ENCODE results near the gene TADA2B. TPM values are rescaled to one million over a fixed set of nuclear protein-coding genes. Genes with fewer than 3 reads are reported as not detected.

The TADA2B gene
- total and polyA plus RNA-seq, 10 of the 15 experiments (the other 5 are each of a cell fraction or from before 2014, with no cell fraction given) = 0.66 to 12.0 (median 5.6) TPM

DNA sequence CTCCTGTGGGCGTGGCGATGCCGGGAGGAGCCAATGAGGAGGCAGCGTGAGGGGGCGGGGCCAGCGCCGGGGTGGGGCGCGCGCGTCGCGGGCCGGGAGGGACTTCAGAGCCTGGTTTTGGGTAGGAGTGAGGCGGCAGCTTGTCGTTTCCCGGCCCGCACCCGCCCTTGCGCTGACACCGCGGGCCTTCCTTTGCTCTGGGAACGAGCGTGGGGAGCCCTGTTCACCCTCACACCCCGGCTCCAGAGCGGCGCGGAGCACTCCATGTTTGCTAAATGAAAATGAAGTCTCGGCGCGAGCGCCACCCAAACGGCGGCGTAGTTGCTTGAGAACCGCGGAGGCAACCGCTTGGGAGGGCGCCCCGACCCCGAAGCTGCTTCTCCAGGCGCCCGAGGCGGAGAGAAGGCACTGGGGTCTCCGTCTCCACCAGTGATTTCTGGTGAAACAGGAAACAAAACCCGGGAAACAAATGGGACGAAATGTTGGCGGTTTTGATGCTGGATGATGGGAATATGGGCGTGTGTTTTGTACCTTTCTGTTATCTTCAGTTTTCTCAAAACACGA lies 25.2 kb downstream of the TADA2B start (continued):
- TF ChIP-seq, protein P1, sequence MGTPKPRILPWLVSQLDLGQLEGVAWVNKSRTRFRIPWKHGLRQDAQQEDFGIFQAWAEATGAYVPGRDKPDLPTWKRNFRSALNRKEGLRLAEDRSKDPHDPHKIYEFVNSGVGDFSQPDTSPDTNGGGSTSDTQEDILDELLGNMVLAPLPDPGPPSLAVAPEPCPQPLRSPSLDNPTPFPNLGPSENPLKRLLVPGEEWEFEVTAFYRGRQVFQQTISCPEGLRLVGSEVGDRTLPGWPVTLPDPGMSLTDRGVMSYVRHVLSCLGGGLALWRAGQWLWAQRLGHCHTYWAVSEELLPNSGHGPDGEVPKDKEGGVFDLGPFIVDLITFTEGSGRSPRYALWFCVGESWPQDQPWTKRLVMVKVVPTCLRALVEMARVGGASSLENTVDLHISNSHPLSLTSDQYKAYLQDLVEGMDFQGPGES (IDR thresholded peaks at IDR 0.05) = no peak
- no peak for TF ChIP-seq ZNF384 (IDR thresholded peaks at IDR 0.05; ENCODE audit: borderline replicate concordance, low read depth, low read length)
- no peak for TF ChIP-seq NRF1 (conservative IDR thresholded peaks at IDR 0.05; ENCODE audit: low read depth, low read length)
- TF ChIP-seq, protein P2, sequence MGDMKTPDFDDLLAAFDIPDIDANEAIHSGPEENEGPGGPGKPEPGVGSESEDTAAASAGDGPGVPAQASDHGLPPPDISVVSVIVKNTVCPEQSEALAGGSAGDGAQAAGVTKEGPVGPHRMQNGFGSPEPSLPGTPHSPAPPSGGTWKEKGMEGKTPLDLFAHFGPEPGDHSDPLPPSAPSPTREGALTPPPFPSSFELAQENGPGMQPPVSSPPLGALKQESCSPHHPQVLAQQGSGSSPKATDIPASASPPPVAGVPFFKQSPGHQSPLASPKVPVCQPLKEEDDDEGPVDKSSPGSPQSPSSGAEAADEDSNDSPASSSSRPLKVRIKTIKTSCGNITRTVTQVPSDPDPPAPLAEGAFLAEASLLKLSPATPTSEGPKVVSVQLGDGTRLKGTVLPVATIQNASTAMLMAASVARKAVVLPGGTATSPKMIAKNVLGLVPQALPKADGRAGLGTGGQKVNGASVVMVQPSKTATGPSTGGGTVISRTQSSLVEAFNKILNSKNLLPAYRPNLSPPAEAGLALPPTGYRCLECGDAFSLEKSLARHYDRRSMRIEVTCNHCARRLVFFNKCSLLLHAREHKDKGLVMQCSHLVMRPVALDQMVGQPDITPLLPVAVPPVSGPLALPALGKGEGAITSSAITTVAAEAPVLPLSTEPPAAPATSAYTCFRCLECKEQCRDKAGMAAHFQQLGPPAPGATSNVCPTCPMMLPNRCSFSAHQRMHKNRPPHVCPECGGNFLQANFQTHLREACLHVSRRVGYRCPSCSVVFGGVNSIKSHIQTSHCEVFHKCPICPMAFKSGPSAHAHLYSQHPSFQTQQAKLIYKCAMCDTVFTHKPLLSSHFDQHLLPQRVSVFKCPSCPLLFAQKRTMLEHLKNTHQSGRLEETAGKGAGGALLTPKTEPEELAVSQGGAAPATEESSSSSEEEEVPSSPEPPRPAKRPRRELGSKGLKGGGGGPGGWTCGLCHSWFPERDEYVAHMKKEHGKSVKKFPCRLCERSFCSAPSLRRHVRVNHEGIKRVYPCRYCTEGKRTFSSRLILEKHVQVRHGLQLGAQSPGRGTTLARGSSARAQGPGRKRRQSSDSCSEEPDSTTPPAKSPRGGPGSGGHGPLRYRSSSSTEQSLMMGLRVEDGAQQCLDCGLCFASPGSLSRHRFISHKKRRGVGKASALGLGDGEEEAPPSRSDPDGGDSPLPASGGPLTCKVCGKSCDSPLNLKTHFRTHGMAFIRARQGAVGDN (IDR thresholded peaks at IDR 0.05) = no peak
- TF ChIP-seq, protein P3, sequence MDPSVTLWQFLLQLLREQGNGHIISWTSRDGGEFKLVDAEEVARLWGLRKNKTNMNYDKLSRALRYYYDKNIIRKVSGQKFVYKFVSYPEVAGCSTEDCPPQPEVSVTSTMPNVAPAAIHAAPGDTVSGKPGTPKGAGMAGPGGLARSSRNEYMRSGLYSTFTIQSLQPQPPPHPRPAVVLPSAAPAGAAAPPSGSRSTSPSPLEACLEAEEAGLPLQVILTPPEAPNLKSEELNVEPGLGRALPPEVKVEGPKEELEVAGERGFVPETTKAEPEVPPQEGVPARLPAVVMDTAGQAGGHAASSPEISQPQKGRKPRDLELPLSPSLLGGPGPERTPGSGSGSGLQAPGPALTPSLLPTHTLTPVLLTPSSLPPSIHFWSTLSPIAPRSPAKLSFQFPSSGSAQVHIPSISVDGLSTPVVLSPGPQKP (IDR thresholded peaks at IDR 0.05; ENCODE audit: low read depth, low read length) = no peak
- TF ChIP-seq EP300 (IDR thresholded peaks at IDR 0.05; ENCODE audit: borderline replicate concordance in 1 of 2, control insufficient read depth in 1 of 2, low read depth in 2 of 2, low read length in 2 of 2) = no peak
- TF ChIP-seq, protein P4, sequence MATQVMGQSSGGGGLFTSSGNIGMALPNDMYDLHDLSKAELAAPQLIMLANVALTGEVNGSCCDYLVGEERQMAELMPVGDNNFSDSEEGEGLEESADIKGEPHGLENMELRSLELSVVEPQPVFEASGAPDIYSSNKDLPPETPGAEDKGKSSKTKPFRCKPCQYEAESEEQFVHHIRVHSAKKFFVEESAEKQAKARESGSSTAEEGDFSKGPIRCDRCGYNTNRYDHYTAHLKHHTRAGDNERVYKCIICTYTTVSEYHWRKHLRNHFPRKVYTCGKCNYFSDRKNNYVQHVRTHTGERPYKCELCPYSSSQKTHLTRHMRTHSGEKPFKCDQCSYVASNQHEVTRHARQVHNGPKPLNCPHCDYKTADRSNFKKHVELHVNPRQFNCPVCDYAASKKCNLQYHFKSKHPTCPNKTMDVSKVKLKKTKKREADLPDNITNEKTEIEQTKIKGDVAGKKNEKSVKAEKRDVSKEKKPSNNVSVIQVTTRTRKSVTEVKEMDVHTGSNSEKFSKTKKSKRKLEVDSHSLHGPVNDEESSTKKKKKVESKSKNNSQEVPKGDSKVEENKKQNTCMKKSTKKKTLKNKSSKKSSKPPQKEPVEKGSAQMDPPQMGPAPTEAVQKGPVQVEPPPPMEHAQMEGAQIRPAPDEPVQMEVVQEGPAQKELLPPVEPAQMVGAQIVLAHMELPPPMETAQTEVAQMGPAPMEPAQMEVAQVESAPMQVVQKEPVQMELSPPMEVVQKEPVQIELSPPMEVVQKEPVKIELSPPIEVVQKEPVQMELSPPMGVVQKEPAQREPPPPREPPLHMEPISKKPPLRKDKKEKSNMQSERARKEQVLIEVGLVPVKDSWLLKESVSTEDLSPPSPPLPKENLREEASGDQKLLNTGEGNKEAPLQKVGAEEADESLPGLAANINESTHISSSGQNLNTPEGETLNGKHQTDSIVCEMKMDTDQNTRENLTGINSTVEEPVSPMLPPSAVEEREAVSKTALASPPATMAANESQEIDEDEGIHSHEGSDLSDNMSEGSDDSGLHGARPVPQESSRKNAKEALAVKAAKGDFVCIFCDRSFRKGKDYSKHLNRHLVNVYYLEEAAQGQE (IDR thresholded peaks at IDR 0.05; ENCODE audit: low read depth, low read length) = no peak
- no peak for TF ChIP-seq KAT2A (conservative IDR thresholded peaks at IDR 0.05; ENCODE audit: control insufficient read depth, low read depth, low read length)
- TF ChIP-seq, protein P5, sequence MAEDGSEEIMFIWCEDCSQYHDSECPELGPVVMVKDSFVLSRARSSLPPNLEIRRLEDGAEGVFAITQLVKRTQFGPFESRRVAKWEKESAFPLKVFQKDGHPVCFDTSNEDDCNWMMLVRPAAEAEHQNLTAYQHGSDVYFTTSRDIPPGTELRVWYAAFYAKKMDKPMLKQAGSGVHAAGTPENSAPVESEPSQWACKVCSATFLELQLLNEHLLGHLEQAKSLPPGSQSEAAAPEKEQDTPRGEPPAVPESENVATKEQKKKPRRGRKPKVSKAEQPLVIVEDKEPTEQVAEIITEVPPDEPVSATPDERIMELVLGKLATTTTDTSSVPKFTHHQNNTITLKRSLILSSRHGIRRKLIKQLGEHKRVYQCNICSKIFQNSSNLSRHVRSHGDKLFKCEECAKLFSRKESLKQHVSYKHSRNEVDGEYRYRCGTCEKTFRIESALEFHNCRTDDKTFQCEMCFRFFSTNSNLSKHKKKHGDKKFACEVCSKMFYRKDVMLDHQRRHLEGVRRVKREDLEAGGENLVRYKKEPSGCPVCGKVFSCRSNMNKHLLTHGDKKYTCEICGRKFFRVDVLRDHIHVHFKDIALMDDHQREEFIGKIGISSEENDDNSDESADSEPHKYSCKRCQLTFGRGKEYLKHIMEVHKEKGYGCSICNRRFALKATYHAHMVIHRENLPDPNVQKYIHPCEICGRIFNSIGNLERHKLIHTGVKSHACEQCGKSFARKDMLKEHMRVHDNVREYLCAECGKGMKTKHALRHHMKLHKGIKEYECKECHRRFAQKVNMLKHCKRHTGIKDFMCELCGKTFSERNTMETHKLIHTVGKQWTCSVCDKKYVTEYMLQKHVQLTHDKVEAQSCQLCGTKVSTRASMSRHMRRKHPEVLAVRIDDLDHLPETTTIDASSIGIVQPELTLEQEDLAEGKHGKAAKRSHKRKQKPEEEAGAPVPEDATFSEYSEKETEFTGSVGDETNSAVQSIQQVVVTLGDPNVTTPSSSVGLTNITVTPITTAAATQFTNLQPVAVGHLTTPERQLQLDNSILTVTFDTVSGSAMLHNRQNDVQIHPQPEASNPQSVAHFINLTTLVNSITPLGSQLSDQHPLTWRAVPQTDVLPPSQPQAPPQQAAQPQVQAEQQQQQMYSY (CRISPR knock-in tag; IDR thresholded peaks at IDR 0.05) = no peak
- TF ChIP-seq HDGF (IDR thresholded peaks at IDR 0.05) = peak; percentile 16; the same call in 1 of the 2 replicates
- TF ChIP-seq NFYB (IDR thresholded peaks at IDR 0.05; ENCODE audit: insufficient read depth, low read depth, low read length) = 0 out of 2 replicates have a peak, but pooled peaks have one; percentile 5
- TF ChIP-seq HDAC6 (IDR thresholded peaks at IDR 0.05; ENCODE audit: unreplicated experiment) = no peak
- no peak for TF ChIP-seq STAT3 (IDR thresholded peaks at IDR 0.05; ENCODE audit: low read depth, low read length)
- TF ChIP-seq GATAD2B (conservative IDR thresholded peaks at IDR 0.05; ENCODE audit: low read depth) = no peak
- 0 out of 2 replicates have a peak, but pooled peaks have one; percentile 55 for TF ChIP-seq PML (IDR thresholded peaks at IDR 0.05; ENCODE audit: low read length)
- TF ChIP-seq ZBED1 (IDR thresholded peaks at IDR 0.05; ENCODE audit: borderline replicate concordance) = no peak

Data from GM12878 (cell line).